ENCODE results near the gene ZFPL1.

Gene ZFPL1

DNA sequence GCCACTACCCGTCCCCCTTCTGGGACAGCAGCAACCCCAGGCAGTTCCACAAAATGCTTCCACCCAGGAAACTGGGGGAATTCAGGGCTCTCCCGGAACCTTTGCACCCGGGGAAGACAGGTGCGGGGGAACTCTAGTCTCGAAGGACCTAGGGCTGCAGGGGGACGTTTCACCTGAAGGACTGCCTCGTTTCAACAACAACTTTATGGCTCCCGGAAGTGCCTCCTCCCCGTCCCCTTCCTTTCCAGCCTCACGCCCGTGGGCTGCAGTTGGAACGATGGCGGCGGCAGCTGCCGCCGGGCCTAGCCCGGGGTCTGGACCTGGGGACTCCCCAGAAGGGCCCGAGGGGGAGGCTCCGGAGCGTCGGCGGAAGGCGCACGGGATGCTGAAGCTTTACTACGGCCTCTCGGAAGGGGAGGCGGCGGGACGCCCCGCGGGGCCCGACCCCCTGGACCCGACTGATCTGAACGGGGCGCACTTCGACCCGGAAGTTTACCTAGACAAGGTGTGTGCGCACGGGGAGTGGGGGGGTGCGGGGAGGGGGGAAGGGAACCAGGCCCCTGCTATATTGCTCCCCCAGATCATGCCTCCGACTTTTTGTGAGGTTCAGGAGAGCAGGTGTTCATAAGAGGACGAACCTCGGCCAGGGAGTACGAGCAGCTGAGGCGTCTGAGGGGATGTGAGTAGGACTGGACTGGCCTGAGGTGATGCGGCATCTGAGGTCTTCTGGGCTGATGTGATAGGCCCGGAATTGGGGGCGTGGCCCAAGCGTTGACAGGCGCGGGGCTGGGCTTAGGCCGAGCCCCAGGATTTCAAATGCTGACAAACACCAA lies 12.2 kb downstream of the ZFPL1 start, which contains the start of gene VPS51:
TSS of gene VPS51 (plus strand) at position 241 of the 833 bp plus-strand sequence. CDS start at position 278, 37 bp downstream.
- DNase-seq (ENCODE audit: low read depth) = peak; percentile 72

DNA sequence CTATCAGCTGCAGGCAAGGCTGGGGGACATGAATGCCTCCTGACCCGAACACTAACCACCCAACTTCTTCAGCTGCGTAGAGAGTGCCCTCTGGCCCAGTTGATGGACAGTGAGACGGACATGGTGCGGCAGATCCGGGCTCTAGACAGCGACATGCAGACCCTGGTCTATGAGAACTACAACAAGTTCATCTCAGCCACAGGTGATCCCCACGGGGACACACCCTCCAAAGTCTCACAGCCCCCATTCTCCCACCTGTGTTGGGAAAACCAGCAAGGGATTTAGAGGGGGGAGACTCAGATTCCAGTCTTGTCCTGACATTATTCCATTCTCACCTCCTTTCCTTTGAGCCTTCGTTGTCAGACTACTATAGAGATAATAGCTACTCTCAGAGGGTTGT lies 12.9 kb downstream of the ZFPL1 start:
- DNase-seq (ENCODE audit: low read depth) = no peak

DNA sequence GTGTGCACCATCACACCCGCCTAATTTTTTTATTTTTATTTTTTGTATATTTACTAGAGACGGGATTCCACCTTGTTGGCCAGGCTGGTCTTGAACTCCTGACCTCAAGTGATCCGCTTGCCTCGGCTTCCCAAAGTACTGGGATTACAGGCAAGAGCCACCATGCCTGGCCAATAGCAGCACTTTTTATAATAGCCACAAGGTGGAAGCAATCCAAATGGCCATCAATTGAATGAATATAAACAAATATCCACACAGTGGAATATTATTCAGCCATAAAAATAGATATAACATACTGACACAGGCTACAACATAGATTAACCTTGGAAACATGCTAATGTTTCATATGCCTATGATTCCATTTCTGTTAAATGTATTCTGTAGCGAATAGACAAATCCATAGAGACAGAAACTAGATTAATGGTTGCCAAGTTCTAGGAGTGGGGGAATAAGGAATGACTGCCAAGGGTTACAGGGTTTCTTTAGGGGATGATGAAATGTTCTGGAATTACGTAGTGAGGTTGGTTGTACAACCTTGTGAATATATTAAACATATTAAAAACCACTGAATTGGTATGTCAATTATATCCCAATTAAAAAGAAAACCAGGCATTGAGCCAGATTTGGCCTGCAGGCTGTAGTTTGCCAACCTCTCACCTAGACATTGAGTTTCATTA lies 16.8 kb downstream of the ZFPL1 start:
- no peak for DNase-seq (ENCODE audit: low read depth)

DNA sequence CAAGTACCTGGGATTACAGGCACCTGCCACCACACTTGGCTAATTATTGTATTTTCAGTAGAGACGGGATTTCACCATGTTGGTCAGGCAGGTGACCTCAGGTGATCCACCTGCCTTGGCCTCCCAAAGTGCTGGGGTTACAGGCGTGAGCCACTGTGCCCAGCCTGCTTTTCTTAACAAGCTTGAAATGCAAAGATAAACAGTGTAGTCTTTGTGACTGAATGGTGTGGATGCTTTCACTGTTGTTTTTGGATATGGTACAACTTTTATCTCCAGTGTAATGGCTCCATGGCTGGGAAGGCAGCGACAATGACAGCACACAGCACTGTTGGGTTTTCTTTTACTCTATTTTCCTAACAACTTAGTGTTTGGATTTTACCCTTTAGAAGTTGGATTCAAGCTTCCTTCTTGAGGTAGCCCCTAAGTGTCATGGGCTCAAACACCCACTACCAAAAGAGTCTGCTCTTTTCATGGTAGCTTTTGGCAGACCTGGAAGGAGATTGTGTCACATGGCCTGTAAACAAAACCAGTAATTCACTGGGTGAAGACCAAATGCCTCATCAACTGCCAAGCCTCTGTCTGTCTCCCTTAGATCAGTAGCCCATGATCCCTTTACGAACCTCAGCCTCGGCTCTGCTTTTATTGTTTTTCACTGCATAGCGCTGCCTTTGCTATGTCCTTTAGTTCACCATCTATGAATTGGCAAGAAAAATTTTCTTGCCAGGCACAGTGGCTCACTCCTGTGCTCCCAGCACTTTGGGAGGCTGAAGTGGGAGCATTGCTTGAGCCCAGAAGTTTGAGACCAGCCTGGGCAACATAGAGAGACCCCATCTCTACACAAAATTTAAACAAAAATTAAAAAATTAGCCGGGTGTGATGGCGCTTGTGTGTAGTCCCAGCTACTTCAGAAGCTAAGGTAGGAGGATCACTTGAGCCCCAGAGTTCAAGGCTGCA lies 18.4 kb downstream of the ZFPL1 start:
- DNase-seq (ENCODE audit: low read depth) = no peak

DNA sequence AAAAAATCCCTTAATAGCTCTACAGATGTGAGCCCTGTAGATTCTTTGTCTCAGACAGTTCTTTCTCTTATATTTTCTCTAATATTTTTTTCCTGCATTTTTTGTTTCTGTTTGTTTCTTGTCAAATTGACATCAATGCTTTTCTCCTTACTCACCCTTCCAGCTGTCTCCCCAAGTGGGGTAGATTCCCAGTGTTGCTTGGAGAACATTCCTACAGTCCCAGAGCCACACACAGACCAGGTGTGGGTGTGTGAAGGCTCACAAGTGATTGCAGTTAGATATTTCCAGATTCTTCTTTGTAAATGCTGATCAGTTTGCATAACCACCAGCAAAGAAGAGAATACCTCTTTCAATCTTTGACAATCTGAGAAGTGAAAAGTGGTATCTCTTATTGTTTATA lies 19.5 kb downstream of the ZFPL1 start:
- DNase-seq (ENCODE audit: low read depth) = no peak

DNA sequence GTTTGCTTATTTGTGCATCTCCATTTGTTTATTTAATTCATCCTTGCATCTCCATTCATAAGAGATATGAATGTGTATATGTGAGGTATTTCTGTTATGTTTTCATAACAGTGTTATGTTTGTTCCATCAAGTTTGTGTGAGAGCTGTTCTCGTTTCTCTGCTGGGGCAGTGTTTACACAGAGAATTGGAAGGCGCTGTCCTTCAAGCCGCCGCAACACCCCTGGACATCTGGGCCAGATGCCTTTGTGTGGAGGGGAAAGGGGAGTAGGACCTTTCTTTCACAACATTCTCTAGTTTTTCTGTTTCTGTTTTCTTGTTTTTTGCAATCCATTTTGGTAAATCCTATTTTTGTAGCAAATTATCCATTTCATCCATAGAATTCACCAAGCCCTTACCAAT lies 20.6 kb downstream of the ZFPL1 start:
- DNase-seq (ENCODE audit: low read depth) = no peak

DNA sequence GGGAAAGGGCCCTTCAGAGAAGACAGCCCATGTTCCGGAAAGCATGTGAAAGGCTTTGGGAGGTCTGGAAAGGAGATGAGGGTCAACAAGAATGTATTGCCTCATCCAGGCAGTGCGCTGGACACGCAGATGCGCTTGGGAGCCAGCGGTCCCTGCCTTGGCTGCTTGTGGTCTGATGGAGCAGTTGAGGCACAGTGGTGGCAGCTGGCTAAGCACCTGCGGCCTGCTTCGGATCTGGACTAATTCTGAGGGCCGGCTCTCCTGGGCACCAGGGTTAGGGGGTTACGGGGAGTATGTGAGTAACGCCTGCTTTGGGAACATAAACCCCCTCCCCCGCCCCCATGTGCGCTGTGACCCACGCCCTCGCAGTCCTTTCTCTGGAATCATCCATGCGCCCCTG lies 23.1 kb downstream of the ZFPL1 start:
- DNase-seq (ENCODE audit: low read depth) = no peak

DNA sequence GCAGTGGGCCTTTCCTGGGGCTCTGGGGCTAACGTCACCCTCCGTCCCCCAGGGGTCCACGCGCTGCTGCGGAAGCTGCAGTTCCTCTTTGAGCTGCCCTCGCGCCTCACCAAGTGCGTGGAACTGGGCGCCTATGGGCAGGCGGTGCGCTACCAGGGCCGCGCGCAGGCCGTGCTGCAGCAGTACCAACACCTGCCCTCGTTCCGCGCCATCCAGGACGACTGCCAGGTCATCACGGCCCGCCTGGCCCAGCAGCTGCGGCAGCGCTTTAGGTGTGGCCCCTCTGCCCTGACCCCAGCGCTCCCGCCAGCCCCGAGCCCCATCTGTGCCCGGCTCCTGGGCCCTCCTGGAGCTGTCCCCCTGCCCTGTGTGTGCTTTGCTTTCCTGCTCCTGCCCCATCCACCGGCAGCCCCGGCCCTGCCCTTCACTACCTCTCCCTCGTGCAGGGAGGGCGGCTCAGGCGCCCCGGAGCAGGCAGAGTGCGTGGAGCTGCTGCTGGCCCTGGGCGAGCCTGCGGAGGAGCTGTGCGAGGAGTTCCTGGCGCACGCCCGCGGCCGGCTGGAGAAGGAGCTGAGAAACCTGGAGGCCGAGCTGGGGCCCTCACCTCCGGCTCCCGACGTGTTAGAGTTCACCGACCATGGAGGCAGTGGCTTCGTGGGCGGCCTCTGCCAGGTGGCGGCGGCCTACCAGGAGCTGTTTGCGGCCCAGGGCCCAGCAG lies 23.9 kb downstream of the ZFPL1 start:
- DNase-seq (ENCODE audit: low read depth) = no peak

DNA sequence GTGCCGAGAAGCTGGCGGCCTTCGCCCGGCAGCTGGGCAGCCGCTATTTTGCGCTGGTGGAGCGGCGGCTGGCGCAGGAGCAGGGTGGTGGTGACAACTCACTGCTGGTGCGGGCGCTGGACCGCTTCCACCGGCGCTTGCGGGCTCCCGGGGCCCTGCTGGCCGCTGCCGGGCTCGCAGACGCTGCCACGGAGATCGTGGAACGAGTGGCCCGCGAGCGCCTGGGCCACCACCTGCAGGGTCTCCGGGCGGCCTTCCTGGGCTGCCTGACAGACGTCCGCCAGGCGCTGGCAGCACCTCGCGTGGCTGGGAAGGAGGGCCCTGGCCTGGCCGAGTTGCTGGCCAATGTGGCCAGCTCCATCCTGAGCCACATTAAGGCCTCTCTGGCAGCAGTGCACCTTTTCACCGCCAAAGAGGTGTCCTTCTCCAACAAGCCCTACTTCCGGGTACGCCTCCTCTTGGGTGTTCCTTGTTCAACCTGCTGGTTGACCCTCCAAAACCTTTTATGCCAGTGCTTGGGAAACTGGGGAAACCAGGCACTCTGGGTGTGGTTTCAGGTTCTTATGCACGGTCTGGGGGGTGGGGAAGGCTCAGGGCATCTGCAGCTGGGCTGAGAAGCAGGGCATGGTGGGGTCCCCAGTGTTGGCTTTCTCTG lies 24.6 kb downstream of the ZFPL1 start:
- DNase-seq (ENCODE audit: low read depth) = no peak

DNA sequence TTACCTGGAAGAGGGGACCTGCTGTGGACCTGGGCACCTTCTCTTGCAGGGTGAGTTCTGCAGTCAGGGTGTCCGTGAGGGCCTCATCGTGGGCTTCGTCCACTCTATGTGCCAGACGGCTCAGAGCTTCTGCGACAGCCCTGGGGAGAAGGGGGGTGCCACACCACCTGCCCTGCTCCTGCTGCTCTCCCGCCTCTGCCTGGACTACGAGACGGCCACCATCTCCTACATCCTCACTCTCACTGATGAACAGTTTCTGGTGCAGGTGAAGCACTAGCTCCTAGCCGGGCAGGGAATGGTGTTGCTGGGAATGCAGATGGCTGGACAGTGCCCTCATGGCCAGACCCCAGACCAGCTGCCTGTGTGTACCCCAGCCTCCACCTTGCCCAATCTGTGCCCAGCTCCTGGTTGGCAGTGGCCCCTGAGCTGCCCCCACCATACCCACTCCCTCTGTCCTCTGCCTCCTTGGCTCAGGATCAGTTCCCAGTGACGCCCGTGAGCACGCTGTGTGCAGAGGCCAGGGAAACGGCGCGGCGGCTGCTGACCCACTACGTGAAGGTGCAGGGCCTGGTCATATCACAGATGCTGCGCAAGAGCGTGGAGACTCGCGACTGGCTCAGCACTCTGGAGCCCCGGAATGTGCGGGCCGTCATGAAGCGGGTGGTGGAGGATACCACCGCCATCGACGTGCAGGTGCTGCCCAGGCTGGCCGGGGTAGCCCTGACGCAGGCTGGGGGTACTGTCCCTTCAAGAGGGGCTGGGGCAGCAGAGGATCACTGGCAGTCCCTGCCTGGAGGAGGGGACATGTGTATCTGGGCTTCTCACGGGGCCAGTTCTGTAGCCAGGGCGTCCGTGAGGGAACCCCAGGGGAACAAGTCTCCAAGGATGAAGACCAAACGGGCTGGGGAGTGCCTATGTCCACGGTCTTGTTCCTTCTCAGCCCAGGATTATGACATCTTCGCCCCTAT lies 25.5 kb downstream of the ZFPL1 start:
- no peak for DNase-seq (ENCODE audit: low read depth)

DNA sequence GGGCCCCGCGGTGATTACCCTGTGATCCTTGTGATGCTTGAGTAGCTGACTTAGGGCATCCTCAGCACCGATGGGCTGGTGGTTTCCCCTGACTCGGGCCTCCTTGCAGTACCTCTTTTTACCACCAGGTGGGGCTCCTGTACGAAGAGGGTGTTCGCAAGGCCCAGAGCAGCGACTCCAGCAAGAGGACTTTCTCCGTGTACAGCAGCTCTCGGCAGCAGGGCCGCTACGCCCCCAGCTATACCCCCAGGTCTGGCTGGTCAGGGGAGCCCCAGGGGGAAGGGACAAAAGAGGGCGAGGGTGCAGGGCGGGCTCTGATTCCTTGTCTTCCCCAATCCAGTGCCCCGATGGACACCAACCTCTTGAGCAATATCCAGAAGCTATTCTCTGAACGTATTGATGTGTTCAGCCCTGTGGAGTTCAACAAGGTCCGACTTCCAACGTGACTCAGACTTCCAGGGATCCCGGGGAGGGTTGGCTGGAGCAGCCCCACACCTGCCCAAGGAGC lies 26.4 kb downstream of the ZFPL1 start:
- peak; percentile 91 for DNase-seq (ENCODE audit: low read depth)

DNA sequence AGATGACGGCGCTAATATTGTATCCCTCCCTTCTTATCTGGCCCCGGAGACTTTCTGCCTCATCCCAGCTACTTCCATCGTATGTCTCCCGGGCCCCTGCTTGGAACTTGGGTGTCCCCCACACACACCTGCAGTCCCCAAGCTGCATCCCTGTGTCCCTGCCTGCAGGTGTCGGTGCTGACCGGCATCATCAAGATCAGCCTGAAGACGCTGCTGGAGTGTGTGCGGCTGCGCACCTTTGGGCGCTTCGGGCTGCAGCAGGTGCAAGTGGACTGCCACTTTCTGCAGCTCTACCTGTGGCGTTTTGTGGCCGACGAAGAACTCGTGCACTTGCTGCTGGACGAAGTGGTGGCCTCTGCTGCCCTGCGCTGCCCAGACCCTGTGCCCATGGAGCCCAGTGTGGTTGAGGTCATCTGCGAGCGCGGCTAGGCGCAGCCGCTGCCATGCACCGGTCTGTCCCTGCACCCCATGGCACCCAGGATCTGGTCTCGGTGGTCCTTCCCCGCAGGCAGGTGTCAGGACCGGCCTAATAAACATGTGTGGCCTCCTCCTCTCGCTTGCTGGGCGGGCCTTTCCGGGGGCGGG lies 27.2 kb downstream of the ZFPL1 start:
- no peak for DNase-seq (ENCODE audit: low read depth)

DNA sequence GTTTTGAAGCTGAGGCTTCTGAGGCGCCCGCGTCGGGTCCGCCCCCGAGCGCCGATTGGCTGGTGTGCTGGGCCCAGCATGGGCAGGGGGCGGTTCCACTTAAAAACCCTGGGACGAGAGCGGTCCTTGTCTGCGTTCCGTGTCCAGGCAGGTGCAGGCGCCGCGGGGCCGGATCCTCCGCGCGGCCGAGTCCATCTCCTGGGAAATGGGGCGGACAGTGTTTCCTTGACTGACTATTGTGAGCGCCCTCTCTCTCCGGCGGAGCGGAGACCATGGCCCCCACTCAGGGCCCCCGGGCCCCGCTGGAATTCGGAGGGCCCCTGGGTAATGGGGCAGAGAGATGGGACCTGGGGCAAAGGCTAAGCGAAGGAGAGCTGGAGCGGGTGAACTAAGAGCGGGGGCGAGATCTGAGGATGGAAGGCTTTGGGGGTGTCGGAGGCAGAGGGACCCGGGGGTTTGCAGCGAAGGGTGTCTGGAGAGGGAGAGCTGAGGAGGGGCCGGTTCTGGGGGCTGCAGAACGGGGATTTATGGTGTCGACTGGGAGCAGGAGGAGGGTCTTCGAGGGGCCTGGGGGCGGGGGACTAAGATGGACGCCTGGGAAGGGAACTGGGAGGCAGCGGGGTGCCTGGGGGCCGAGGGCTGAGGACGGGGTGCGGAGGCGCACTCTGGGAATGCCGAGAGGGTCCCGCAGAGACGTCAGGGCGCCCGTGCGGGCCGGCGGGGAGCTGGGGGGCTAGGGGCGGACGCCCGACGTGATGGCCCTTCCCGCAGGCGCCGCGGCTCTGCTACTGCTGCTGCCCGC lies 27.9 kb downstream of the ZFPL1 start, which contains the start of gene TM7SF2:
TSS of gene TM7SF2 (plus strand) at position 129 of the 802 bp plus-strand sequence. CDS start at position 273, 144 bp downstream.
- peak; percentile 92 for DNase-seq (ENCODE audit: low read depth)

DNA sequence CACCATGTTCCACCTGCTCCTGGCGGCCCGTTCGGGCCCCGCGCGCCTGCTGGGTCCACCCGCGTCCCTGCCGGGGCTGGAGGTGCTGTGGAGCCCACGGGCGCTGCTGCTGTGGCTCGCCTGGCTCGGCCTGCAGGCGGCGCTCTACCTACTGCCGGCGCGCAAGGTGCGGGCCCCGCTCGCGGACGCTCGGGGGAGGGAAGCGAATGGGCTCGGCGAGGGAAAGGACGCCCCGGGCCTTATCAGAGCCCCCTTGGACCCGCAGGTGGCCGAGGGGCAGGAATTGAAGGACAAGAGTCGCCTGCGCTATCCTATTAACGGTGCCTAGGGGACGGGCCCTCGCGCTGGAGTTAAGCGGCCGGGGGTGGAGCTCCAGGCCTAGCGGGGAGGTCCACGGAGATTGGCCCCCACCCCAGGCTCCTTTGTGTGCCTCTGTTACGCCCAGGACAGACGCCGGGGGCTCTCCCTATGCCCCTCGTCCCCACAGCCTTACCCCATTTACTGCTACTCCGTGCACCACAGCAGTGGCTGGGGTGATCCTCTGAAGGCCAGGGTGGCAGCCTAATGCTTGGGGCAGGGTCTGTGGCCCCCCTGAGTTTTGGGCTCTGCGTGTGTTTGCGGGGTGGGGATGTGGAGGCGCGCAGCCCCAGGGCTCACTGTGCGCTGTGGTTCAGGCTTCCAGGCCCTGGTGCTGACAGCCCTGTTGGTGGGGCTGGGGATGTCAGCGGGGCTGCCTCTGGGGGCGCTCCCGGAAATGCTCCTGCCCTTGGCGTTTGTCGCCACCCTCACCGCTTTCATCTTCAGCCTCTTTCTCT lies 28.7 kb downstream of the ZFPL1 start:
- DNase-seq (ENCODE audit: low read depth) = peak; percentile 67

DNA sequence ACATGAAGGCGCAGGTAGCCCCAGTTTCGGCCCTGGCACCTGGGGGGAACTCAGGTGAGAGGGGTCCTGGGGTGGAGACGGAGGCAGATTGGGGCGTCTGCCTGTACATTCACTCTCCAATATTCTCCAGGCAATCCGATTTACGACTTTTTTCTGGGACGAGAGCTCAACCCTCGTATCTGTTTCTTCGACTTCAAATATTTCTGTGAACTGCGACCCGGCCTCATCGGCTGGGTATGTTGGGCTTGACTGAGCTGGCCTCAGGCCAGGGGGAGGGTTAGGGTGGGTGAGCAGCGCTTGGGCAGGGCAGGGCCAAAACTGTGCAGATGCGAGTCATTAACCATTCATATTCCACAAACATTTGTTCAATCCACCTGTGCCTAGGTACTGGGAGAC lies 29.3 kb downstream of the ZFPL1 start:
- DNase-seq (ENCODE audit: low read depth) = no peak

DNA sequence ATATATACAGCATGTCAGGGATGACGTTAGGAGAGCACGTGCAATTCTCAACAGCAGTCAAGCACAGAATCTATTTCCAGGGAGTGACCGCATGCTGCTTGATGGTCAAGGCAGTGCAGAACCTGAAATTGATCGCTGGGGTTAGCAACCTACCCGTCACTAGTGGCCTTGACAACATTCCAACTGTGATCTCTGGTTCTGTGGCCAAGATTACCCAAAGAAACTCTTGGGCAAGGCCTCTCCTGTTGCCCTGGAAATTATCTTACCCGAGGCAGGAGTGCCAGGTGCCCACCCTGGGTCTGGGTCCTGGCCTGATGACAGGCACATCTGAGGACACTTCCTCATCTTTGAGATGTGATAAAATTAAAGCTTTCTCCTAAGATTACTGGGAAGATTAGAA lies 29.8 kb downstream of the ZFPL1 start:
- no peak for DNase-seq (ENCODE audit: low read depth)

DNA sequence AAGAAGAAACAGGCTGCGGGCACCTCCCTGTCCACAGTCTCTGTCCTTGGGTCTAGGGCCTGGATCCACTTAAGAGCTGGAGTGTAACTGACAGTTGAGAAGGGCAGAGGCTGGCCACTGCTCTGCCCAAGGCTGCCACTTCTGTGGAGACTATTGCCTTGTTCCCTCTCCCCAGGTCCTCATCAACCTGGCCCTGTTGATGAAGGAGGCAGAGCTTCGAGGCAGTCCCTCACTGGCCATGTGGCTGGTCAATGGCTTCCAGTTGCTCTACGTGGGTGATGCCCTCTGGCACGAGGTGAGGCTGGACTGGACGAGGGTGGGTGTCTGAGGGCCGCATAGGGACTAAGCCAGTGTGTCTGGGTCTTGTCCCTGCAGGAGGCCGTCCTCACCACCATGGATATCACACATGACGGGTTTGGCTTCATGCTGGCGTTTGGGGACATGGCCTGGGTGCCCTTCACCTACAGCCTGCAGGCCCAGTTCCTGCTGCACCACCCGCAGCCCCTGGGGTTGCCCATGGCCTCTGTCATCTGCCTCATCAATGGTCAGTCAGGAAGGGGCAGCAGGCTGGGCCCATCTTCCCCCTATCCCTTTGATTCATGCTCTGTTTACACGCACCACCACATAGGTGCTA lies 30.6 kb downstream of the ZFPL1 start:
- no peak for DNase-seq (ENCODE audit: low read depth)
